CD4-positive, alpha-beta T cell (primary cell): ENCODE data around the gene CPE. TPM values are rescaled to one million over a fixed set of nuclear protein-coding genes. Genes with fewer than 3 reads are reported as not detected.

Experiments
- ATAC-seq: fragments of 200-7000 bp; cut with Tn5 transposase; one replicate; pipeline ENCODE4 v1.10.0; 2022; ENCODE audit warnings: mild to moderate bottlenecking; ENCODE audit not compliant: poor library complexity
- CTCF ChIA-PET: fragments of 350-600 bp; sonication (Branson Sonifier 250); formaldehyde crosslinking; loops from one replicate; lab custom pipeline; 2021; ENCODE audit warnings: antibody characterized with exemption, inconsistent platforms; lab: Charles Lee
- POLR2A ChIA-PET: fragments of 350-600 bp; sonication (Branson Sonifier 250); formaldehyde crosslinking; loops from one replicate; lab custom pipeline; 2021; ENCODE audit warnings: antibody characterized with exemption, inconsistent platforms; lab: Charles Lee
- DNase-seq, 14 experiments: peaks; one replicate each; pipeline ENCODE4 v3.0.0-alpha.2; 2013 to 2020; ENCODE audit warnings: mixed read lengths in 2 of 14
- H3K27ac ChIP-seq, 2 donors: one replicate each; pipeline versions ENCODE4 v1.5.1 to v1.7.0; 2013; ENCODE audit warnings: low read length in 2 of 2, low read depth in 1 of 2, mild to moderate bottlenecking in 1 of 2
- H3K27me3 ChIP-seq, 2 experiments: 1 replicate in 1 of 2; 2 replicates in 1 of 2; pipeline versions ENCODE4 v1.6.1 to v1.7.0; 2013; ENCODE audit warnings: low read length in 2 of 2, control low read depth in 1 of 2, mild to moderate bottlenecking in 1 of 2, moderate library complexity in 1 of 2; ENCODE audit not compliant: insufficient read depth in 2 of 2, control insufficient read depth in 1 of 2
- H3K36me3 ChIP-seq: one replicate; pipeline ENCODE4 v1.6.1; 2013; ENCODE audit warnings: low read length, control low read depth; ENCODE audit not compliant: insufficient read depth
- H3K4me1 ChIP-seq: one replicate; pipeline ENCODE4 v1.6.1; 2013; ENCODE audit warnings: low read length, control low read depth; ENCODE audit not compliant: insufficient read depth
- H3K4me3 ChIP-seq: one replicate; pipeline ENCODE4 v1.5.1; 2013; ENCODE audit warnings: mild to moderate bottlenecking, low read length, moderate library complexity
- H3K9me3 ChIP-seq, 2 experiments: 1 replicate in 1 of 2; 2 replicates in 1 of 2; pipeline versions ENCODE4 v1.6.1 to v1.7.0; 2013; ENCODE audit warnings: low read length in 2 of 2, mild to moderate bottlenecking in 2 of 2, control low read depth in 1 of 2, moderate library complexity in 1 of 2; ENCODE audit not compliant: control insufficient read depth in 1 of 2, insufficient read depth in 1 of 2
- H3K27ac Mint-ChIP-seq: one replicate; pipeline ENCODE4 v1.8.0; 2020; ENCODE audit warnings: mixed read lengths
- H3K27me3 Mint-ChIP-seq: one replicate; pipeline ENCODE4 v1.8.0; 2021; ENCODE audit warnings: mixed read lengths
- H3K36me3 Mint-ChIP-seq: one replicate; pipeline ENCODE4 v1.8.0; 2021; ENCODE audit warnings: low read depth, mixed read lengths
- H3K4me1 Mint-ChIP-seq: one replicate; pipeline ENCODE4 v1.8.0; 2021; ENCODE audit warnings: low read depth, mixed read lengths
- H3K4me3 Mint-ChIP-seq: one replicate; pipeline ENCODE4 v1.8.0; 2020; ENCODE audit warnings: mild to moderate bottlenecking, mixed read lengths
- H3K9me3 Mint-ChIP-seq: one replicate; pipeline ENCODE4 v1.8.0; 2020; ENCODE audit warnings: mixed read lengths
- intact Hi-C, 2 experiments: fragments of 100-400 bp; cut with DNase I in 1 of 2; cut with micrococcal nuclease in 1 of 2; formaldehyde crosslinking; loops; one replicate each; pipeline versions ENCODE4 v1.15.1 to v1.9.0; 2023 to 2025; cut with DNase I, micrococcal nuclease
- total RNA-seq, 174 experiments: library from RNA in 2 of 174; stranded (reverse) in 2 of 174; gene quantifications; one replicate each; pipeline ENCODE4 v1.2.3 and lab custom pipeline; 2021 to 2026
- TF ChIP-seq, protein P1 (sequence below): fragments of 200-600 bp; IDR thresholded peaks from one replicate; pipeline ENCODE4 v1.8.0; 2022; ENCODE audit warnings: antibody characterized with exemption, mild to moderate bottlenecking

CPE gene
- total RNA-seq, 2 experiments from 2014 or later, result not detected

DNA sequence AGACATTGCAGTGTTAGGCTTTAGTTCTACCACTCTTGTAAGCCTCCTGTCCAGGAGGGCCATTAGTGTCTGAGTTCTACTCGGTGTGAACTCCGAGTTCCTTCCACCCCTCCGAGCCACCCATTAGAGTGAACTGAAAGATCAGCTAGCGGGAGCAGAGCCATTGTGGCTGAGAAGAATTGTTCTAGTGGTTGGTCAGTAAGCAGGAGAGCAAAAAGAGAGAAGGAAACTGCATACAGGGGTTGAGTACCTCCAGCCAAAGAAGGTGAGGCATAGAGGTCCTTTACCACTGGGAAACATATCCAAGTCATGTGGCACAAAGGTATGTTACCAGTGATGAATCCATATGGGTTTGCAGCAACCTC lies 96.9 kb downstream of the CPE start:
- POLR2A ChIA-PET, result no interaction called here
- Histone ChIP-seq H3K27me3 (peaks cover 0 to 4% of the 10 kb centered on the region in 2 experiments), H3K9me3 (peaks cover 0 to 4% of the 10 kb centered on the region in 2 experiments), H3K36me3 (no peaks in the 10 kb centered on the region), H3K4me3 (no peak overlapping the region), H3K27ac (no peak overlapping the region), H3K4me1 (no peaks in the 10 kb centered on the region)
- H3K36me3 Mint-ChIP-seq, result no peaks in the 10 kb centered on the region
- TF ChIP-seq, protein P1, sequence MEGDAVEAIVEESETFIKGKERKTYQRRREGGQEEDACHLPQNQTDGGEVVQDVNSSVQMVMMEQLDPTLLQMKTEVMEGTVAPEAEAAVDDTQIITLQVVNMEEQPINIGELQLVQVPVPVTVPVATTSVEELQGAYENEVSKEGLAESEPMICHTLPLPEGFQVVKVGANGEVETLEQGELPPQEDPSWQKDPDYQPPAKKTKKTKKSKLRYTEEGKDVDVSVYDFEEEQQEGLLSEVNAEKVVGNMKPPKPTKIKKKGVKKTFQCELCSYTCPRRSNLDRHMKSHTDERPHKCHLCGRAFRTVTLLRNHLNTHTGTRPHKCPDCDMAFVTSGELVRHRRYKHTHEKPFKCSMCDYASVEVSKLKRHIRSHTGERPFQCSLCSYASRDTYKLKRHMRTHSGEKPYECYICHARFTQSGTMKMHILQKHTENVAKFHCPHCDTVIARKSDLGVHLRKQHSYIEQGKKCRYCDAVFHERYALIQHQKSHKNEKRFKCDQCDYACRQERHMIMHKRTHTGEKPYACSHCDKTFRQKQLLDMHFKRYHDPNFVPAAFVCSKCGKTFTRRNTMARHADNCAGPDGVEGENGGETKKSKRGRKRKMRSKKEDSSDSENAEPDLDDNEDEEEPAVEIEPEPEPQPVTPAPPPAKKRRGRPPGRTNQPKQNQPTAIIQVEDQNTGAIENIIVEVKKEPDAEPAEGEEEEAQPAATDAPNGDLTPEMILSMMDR, result no peak
- CTCF ChIA-PET, result no interaction called here
- no peaks in the 10 kb centered on the region for H3K4me1 Mint-ChIP-seq
- DNase-seq (no peak), ATAC-seq (no peak)
- intact Hi-C loops, result no loop called here
- H3K27me3 Mint-ChIP-seq, result peaks cover 23% of the 10 kb centered on the region
- H3K9me3 Mint-ChIP-seq, result peaks cover 6% of the 10 kb centered on the region
- H3K27ac Mint-ChIP-seq, result no peak overlapping the region
- H3K4me3 Mint-ChIP-seq, result no peak overlapping the region

DNA sequence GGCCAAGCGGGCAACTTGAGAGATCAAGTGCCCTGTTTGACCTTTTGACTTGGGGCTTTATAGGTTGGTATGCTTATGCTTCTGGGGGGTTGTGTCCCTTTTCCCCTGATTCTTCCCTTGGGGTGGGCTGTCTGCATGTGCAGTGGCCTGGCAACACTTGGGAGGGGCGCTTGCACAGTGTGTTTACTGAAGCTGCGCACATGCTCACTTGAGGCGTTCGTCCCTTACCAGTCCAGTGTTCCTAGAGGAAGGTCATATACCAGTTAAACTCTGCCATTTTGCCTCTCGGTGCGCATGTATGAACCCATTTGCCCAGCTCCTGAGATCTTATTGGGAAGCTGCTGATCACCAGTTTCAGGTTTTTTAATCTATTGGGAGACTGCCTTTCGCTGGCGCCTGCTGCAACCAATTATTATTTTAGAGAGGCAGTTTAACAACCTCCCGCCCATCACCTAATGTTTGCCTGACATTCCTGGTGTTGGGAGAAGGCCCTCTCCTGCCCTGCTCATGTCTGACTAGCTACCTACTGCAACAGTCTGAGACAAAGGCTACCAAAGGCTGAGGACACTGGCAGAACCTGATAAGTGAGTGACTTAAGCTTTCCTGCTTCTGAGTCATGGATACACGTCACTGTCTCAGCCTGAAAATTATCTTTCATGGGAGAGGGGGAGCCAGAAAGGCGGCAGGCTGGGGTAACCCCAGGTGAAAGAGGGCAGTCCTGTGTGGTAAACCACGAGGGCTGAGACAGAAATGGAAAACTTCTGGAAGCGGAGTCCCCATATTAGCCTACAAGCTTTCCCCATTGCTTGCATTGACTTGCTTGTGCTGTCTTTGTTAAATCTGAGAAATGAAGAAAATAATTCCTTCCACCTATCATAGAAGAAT lies 97.6 kb downstream of the CPE start:
- Mint-ChIP-seq H3K9me3 (peaks cover 6% of the 10 kb centered on the region), H3K4me1 (no peaks in the 10 kb centered on the region), H3K27me3 (peaks cover 24% of the 10 kb centered on the region), H3K36me3 (no peaks in the 10 kb centered on the region), H3K27ac (no peak overlapping the region), H3K4me3 (no peak overlapping the region)
- ATAC-seq (no peak), DNase-seq (no peak)
- no peak overlapping the region for H3K27ac ChIP-seq
- TF ChIP-seq, protein P1, result no peak
- no peaks in the 10 kb centered on the region for H3K36me3 ChIP-seq
- ChIA-PET CTCF (interaction anchor here (1.2 kb wide), 1 partner anchor 17 kb away, joined by 3 read pairs; no protein-coding TSS in a partner anchor), POLR2A (no interaction called here)
- no peak overlapping the region for H3K4me3 ChIP-seq
- H3K4me1 ChIP-seq, result no peaks in the 10 kb centered on the region
- peaks cover 0 to 4% of the 10 kb centered on the region in 2 experiments for H3K9me3 ChIP-seq
- peaks cover 0 to 4% of the 10 kb centered on the region in 2 experiments for H3K27me3 ChIP-seq
- intact Hi-C loops, result no loop called here

DNA sequence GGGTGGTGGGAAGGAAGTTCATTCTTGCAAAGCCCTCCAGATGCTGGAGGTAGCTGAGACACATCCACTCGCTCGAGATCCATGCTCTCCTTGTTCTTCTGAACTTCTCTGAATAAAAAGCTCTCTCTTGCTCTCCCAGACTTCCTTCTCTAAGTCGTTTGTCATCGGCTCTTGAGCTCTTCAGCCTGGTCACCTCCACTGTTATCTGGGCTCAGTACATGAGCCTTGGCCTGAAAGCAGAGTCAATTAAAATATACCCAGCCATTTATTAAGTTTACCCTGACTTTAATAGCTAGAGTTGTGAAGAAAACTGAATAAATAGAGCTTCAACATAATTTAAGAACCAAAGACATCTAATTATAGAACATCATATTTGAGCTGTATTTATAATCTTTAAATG lies 99.0 kb downstream of the CPE start:
- POLR2A ChIA-PET, result no interaction called here
- H3K36me3 ChIP-seq, result no peaks in the 10 kb centered on the region
- H3K4me3 ChIP-seq, result no peak overlapping the region
- TF ChIP-seq, protein P1, result no peak
- Mint-ChIP-seq H3K27ac (no peak overlapping the region), H3K27me3 (peaks cover 32% of the 10 kb centered on the region), H3K9me3 (peaks cover 6% of the 10 kb centered on the region), H3K4me1 (no peaks in the 10 kb centered on the region), H3K36me3 (no peaks in the 10 kb centered on the region), H3K4me3 (no peak overlapping the region)
- intact Hi-C loops, result no loop called here
- DNase-seq (no peak), ATAC-seq (no peak)
- H3K27me3 ChIP-seq, result peaks cover 0 to 4% of the 10 kb centered on the region in 2 experiments
- no peaks in the 10 kb centered on the region for H3K4me1 ChIP-seq
- CTCF ChIA-PET, result interaction anchor here (1.0 kb wide), 1 partner anchor 10 kb away, joined by 3 read pairs; no protein-coding TSS in a partner anchor
- H3K27ac ChIP-seq, result no peak overlapping the region
- H3K9me3 ChIP-seq, result peaks cover 0 to 4% of the 10 kb centered on the region in 2 experiments
